Suprapubic skin (tissue), 4 donors: ENCODE results near the gene ZNF606.

Experiments
- CTCF ChIP-seq, 2 donors: fragments of 200-600 bp in 1 of 2; fragments of 450-650 bp in 1 of 2; sonication (generic) in 1 of 2; IDR thresholded peaks; one replicate each; pipeline ENCODE4 v1.5.1; 2016 to 2019; ENCODE audit warnings: antibody characterized with exemption in 2 of 2, mild to moderate bottlenecking in 1 of 2, moderate library complexity in 1 of 2
- EP300 ChIP-seq: sonication (generic); formaldehyde crosslinking; IDR thresholded peaks from one replicate; pipeline ENCODE4 v1.6.1; 2017; ENCODE audit warnings: antibody characterized with exemption
- POLR2A ChIP-seq, 2 donors: fragments of 450-650 bp; IDR thresholded peaks; one replicate each; pipeline ENCODE4 v1.6.1; 2017; ENCODE audit warnings: antibody characterized with exemption in 2 of 2, mild to moderate bottlenecking in 2 of 2, moderate library complexity in 2 of 2
- POLR2AphosphoS5 ChIP-seq, 3 donors: sonication (generic); formaldehyde crosslinking; IDR thresholded peaks; one replicate each; pipeline ENCODE4 v1.6.1; 2017; ENCODE audit warnings: antibody characterized with exemption in 3 of 3

GRCh38 chr19:58042495-58043340, 40.1 kb upstream of the ZNF606 start:
- TF ChIP-seq CTCF (IDR thresholded peaks at IDR 0.05) (no peak), EP300 (no peak), POLR2AphosphoS5 (IDR thresholded peaks at IDR 0.05) (no peak), POLR2A (IDR thresholded peaks at IDR 0.05) (no peak)
